Activated CD8-positive, alpha-beta memory T cell treated with anti-CD3 and anti-CD28 coated beads, Interleukin-2, amount 50 U/mL, for 4 hours (primary cell): ENCODE measurements around the gene CENPU.
"Not testable (repeated sequence)": the region's sequence is repeated elsewhere in the genome, so short reads cannot be mapped to it uniquely, and the experiment has no call there.

Experiments
- DNase-seq: peaks from one replicate; pipeline ENCODE4 v3.0.0-alpha.2; 2020

CENPU gene

GRCh38 chr4:184657820-184658219, 76.1 kb downstream of the CENPU start:
- DNase-seq = not testable (repeated sequence)

- no peak for DNase-seq
Observed at GRCh38 chr4:184657144-184657543, 76.8 kb downstream of the CENPU start.

- no peak for DNase-seq
Observed at GRCh38 chr4:184655889-184656869, 77.7 kb downstream of the CENPU start.

- no peak for DNase-seq
Observed at GRCh38 chr4:184653650-184654049, 80.2 kb downstream of the CENPU start.

GRCh38 chr4:184652681-184653080, 81.2 kb downstream of the CENPU start:
- DNase-seq = not testable (repeated sequence)

GRCh38 chr4:184651899-184652298, 82.0 kb downstream of the CENPU start:
- DNase-seq = no peak

- peak; percentile 21 for DNase-seq
Observed at GRCh38 chr4:184649971-184650855, 83.7 kb downstream of the CENPU start.

- DNase-seq = peak; percentile 97
Observed at GRCh38 chr4:184649026-184649970, 84.6 kb downstream of the CENPU start, which contains the start of the genes CASP3 and PRIMPOL. Gene CASP3, minus strand, starts transcription at chr4:184649447. Its CDS starts 10,994 bp downstream, at chr4:184638453. Gene PRIMPOL, plus strand, starts transcription at chr4:184649738. Its CDS starts 7,403 bp downstream, at chr4:184657141.

- peak; percentile 44 for DNase-seq
Observed at GRCh38 chr4:184648313-184649025, 85.4 kb downstream of the CENPU start.

- no peak for DNase-seq
Observed at GRCh38 chr4:184648054-184648312, 85.9 kb downstream of the CENPU start.

- no peak for DNase-seq
Observed at GRCh38 chr4:184647266-184648053, 86.4 kb downstream of the CENPU start.

- no peak for DNase-seq
Observed at GRCh38 chr4:184645904-184646610, 87.8 kb downstream of the CENPU start.

- no peak for DNase-seq
Observed at GRCh38 chr4:184644553-184645307, 89.2 kb downstream of the CENPU start.
